Activated CD4-positive, alpha-beta T cell treated with anti-CD3 and anti-CD28 coated beads for 4 hours (primary cell): ENCODE measurements around the gene ERLIN1.
"Not testable (repeated sequence)": the region's sequence is repeated elsewhere in the genome, so short reads cannot be mapped to it uniquely, and the experiment has no call there.

Experiments used
- DNase-seq, 2 donors: peaks; one replicate each; pipeline ENCODE4 v3.0.0-alpha.2; 2020

Gene ERLIN1

GRCh38 chr10:100131571-100131970, 54.3 kb downstream of the ERLIN1 start:
- DNase-seq = no peak

- no peak for DNase-seq
Observed at GRCh38 chr10:100130831-100131230, 55.0 kb downstream of the ERLIN1 start.

DNA sequence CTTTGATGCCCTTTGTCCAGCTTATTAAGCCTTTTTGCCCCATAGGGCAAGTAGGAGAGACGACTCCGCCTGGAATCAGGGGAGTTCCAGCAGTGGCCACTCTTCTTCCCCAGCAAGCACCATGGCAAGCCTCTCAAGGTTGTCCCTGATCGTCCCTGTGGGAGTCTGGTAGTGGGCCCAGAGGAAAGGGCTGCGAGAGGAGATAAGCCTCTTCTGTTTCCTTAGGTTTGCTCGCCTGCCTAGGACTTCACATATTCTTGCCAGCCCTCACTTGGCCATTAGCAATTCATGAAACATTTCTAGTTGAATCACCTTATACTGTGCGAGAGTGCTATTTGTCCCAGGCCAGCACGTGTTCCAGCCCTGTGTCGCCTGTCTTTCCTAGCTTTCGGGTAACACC, 56.4 kb downstream of the ERLIN1 start:
- DNase-seq = no peak

DNA sequence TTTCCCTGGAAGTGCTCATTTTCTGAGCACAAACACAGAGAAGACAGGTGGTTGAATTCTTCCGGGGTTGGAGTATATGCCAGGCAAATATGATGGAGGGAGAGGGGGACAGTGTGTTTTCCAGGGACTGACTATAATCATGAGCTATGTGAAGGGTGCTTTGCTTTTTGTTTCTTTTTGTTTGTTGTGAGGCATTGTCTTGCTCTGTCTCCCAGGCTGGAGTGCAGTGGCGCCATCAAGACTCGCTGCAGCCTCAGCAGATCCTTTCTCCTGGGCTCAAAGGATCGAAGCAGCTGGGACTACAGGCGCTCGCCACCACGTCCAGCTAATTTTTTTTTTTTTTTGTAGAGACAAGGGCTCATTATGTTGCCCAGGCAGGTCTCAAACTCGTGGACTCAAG, 56.9 kb downstream of the ERLIN1 start:
- DNase-seq = no peak

GRCh38 chr10:100125335-100125734, 60.5 kb downstream of the ERLIN1 start:
- not testable (repeated sequence) for DNase-seq

DNA sequence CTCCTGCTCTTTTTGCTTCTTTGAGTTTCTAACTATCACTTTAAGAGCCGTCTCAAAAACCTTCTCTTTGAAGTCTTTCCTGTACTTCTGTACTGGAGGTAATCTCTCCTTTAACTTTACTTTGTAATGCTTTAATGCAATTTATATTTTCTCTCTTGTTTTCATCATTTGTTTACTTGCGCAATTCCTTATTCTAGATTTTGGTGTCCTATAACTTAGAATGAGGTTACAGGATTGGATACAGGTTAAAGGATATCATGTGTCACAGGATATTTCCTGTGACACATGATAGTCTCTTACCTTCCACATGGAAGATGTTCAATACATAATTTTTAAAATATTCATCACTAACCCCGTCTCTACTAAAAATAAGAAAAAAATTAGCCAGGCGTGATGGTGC, 61.7 kb downstream of the ERLIN1 start:
- DNase-seq = no peak

- no peak for DNase-seq
Observed at GRCh38 chr10:100122780-100123179, 63.0 kb downstream of the ERLIN1 start.

- DNase-seq = no peak
Observed at GRCh38 chr10:100120550-100120949, 65.3 kb downstream of the ERLIN1 start.

GRCh38 chr10:100119726-100120125, 66.1 kb downstream of the ERLIN1 start:
- DNase-seq = no peak

DNA sequence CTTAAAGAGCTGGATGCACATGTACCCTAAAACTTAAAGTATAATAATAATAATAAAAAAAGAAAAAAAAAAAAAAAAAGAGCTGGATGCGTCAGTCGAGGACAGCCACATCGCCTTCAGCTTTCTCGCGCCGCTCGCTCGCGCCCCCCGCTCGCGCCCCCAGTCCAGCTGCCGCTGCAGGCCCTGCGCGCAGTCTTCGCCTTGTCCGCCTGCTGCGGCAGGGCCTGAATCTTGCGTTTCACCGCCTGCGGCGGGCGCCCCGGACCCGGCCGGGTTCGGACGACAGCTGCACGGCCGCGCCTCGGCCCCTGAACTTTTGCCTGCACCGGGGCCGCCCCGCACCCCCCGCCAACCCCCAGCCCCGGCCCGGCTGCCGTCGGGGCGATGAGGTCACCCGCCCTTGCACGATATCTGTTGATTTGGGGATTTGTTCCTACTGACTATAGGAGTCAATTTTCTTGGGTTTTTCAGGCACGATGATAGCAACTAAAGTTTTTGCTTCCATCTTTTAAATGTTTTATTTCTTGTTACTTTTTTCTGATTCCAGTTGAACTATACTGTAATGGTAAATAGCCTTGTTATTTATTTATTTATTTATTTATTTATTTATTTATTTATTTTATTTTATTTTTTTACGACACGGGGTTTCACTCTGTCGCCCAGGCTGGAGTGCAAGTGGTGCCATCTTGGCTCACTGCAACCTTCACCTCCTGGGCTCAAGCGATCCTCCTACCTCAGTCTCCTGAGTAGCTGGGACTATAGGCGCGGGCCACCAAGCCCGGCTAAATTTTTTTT, 70.7 kb downstream of the ERLIN1 start:
- DNase-seq = no peak

DNA sequence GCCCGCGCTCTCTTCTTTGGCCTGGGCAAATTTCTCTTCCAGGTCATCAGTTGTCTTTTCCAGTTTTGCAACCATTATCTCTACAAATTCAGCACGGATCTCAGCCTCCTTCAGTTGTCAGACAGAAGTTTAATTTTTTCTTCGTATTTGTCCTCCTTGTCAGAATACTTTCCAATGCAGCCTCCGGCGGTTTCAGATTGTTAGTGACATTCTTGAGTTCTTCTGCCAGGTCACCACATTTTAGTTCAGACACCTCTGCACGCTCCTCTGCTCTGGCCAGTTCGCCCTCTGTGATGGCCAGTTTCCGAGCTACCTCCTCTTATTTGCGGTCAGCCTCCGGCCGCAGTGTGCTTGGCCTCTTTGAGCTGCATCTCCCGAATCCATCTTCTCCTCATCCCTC, 71.4 kb downstream of the ERLIN1 start:
- DNase-seq = no peak

- DNase-seq = no peak
Observed at GRCh38 chr10:100109670-100110069, 76.2 kb downstream of the ERLIN1 start.

- no peak for DNase-seq
Observed at GRCh38 chr10:100106865-100107264, 79.0 kb downstream of the ERLIN1 start.

- DNase-seq = no peak
Observed at GRCh38 chr10:100104300-100104699, 81.5 kb downstream of the ERLIN1 start.

- no peak for DNase-seq
Observed at GRCh38 chr10:100103581-100103980, 82.2 kb downstream of the ERLIN1 start.

DNA sequence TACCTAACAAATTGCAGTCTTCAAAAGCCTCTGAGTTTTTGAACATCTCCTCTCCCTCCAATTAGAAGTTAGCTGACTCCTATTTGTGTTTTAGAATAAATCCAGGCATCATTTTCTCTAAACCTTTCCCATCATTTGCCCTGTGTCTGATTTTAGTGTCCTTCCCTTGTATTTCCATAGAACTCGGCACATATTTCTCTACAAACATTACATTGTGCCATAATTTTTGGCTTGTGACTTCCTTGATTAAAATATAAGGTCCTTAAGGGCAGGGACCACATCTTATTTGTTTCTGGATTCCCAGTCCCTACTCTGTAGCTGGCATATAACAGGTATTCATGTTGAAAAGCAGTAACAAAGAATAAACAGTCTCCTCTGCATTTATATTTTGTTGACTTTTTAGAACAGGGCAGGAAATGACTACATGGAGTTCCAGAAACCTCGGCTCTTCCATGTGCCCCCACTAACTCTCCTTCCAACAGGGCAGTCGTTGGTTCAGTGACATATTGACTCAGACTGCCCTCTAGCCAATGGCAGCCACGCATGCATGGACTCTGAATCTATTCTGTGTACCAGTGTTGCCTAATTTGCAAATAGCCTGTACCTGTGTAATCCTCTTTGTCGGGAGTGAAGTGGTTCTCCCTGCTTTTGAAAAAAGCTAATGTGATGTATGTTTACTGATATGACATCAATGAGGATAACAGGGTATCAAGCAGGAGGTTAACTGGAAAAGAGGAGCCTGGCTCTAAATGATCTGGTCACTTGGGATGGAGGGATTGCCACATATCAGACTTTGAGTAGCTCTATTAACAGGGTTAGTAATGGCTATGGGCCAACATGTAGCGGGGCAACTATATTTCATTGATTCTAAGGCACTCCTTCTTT, 84.4 kb downstream of the ERLIN1 start:
- DNase-seq = no peak

GRCh38 chr10:100100651-100101184, 85.1 kb downstream of the ERLIN1 start:
- no peak for DNase-seq
